HepG2 (cell line): Measurements from ENCODE around the gene TMEM131. TPM values are rescaled to one million over a fixed set of nuclear protein-coding genes. Genes with fewer than 3 reads are reported as not detected.

ENCODE experiments used
- ATAC-seq: fragments of 200-7000 bp; cut with Tn5 transposase; 3 replicates; pipeline ENCODE4 v1.9.1; 2020; ENCODE audit warnings: mild to moderate bottlenecking, moderate library complexity
- BruUV-seq: library from RNA; stranded (reverse); fragments of 400-500 nt; replicated peaks from 2 replicates; lab custom pipeline; 2021; lab: Mats Ljungman, UMichigan
- CTCF ChIA-PET: fragments of 300-600 bp; formaldehyde crosslinking; extraction: SDS; loops from one replicate; lab custom pipeline; 2021; ENCODE audit warnings: low total read pairs, inconsistent platforms, low intra/inter-chr PET ratio; lab: Yijun Ruan, JAX
- POLR2A ChIA-PET: fragments of 350-600 bp; sonication (Branson Sonifier 250); formaldehyde crosslinking; loops from one replicate; lab custom pipeline; 2020; ENCODE audit warnings: antibody characterized with exemption, inconsistent platforms; lab: Yijun Ruan, JAX
- DNase-seq: peaks from one replicate; pipeline ENCODE4 v3.0.0-alpha.2; 2015; ENCODE audit warnings: low spot score
- FAIRE-seq: peaks from 3 replicates; lab custom pipeline; 2011; peaks lifted over from hg19 to GRCh38; lab: Jason Lieb, UNC
- H2AFZ ChIP-seq: one replicate; pipeline ENCODE4 v1.6.1; 2011; ENCODE audit warnings: low read length, inconsistent platforms
- H3K27ac ChIP-seq: fragments of 300-600 bp; 3 replicates; pipeline ENCODE4 v1.8.0; 2011; ENCODE audit warnings: mixed run types, mild to moderate bottlenecking, mixed read lengths, low read length, inconsistent platforms; ENCODE audit not compliant: insufficient read depth; ENCODE audit errors: extremely low read length
- H3K27me3 ChIP-seq, 2 experiments: fragments of 200-600 bp in 1 of 2; 2 replicates in 1 of 2; 3 replicates in 1 of 2; pipeline versions ENCODE4 v1.6.0 to v1.8.0; 2011; ENCODE audit warnings: low read length in 2 of 2, mild to moderate bottlenecking in 2 of 2, moderate library complexity in 2 of 2, inconsistent platforms in 1 of 2; ENCODE audit not compliant: insufficient read depth in 2 of 2, control insufficient read depth in 1 of 2
- H3K36me3 ChIP-seq, 2 experiments: fragments of 200-600 bp in 1 of 2; replicated peaks in 1 of 2; 2 replicates in 1 of 2; 3 replicates in 1 of 2; pipeline versions ENCODE4 v1.5.1 to v1.8.0; 2011; ENCODE audit warnings: low read length in 2 of 2, inconsistent platforms in 1 of 2; ENCODE audit not compliant: insufficient read depth in 2 of 2, control insufficient read depth in 1 of 2
- H3K4me1 ChIP-seq: 2 replicates; pipeline ENCODE4 v1.5.1; 2012; ENCODE audit warnings: low read length, inconsistent platforms; ENCODE audit not compliant: insufficient read depth
- H3K4me2 ChIP-seq: 2 replicates; pipeline ENCODE4 v1.6.0; 2011; ENCODE audit warnings: low read depth, low read length, inconsistent platforms
- H3K4me3 ChIP-seq, 3 experiments: fragments of 200-600 bp in 1 of 3; sonication (generic), shearing (Covaris generic) in 1 of 3; replicated peaks in 1 of 3; 2 replicates each; pipeline ENCODE4 v1.5.1; 2011 to 2016; ENCODE audit warnings: low read length in 3 of 3, inconsistent platforms in 2 of 3, low read depth in 2 of 3, mild to moderate bottlenecking in 2 of 3, control low read depth in 1 of 3, mixed read lengths in 1 of 3; ENCODE audit not compliant: insufficient read depth in 1 of 3
- H3K79me2 ChIP-seq: one replicate; pipeline ENCODE4 v1.6.1; 2011; ENCODE audit warnings: low read length, inconsistent platforms; ENCODE audit not compliant: insufficient read depth
- H3K9ac ChIP-seq: 2 replicates; pipeline ENCODE4 v1.6.0; 2011; ENCODE audit warnings: mild to moderate bottlenecking, low read depth, low read length, inconsistent platforms; ENCODE audit not compliant: insufficient read depth
- H3K9me3 ChIP-seq: 2 replicates; pipeline ENCODE4 v1.5.1; 2012; ENCODE audit warnings: mild to moderate bottlenecking, low read length
- H4K20me1 ChIP-seq: 2 replicates; pipeline ENCODE4 v1.6.0; 2011; ENCODE audit warnings: inconsistent platforms, mild to moderate bottlenecking, low read length, moderate library complexity; ENCODE audit not compliant: insufficient read depth
- FIP1L1 ChIP-seq: fragments of 200-400 bp; formaldehyde crosslinking; IDR thresholded peaks from 2 replicates; pipeline ENCODE4 v1.6.1; 2018; ENCODE audit warnings: low read depth, mild to moderate bottlenecking, low read length, moderate library complexity, borderline replicate concordance; ENCODE audit not compliant: insufficient read depth
- HNF4A ChIP-seq: sonication (generic); formaldehyde crosslinking; IDR thresholded peaks from 2 replicates; pipeline ENCODE4 v1.4.0; 2020; ENCODE audit warnings: missing genetic modification reagents
- ONECUT2 ChIP-seq: sonication (generic); formaldehyde crosslinking; IDR thresholded peaks from 2 replicates; pipeline ENCODE4 v1.4.0; 2020; ENCODE audit warnings: missing genetic modification reagents
- WGBS: methylation state at CpG from one replicate; pipeline ENCODE4 v1.1.6; 2017; ENCODE audit warnings: low lambda C conversion rate; 5-methylcytosine and 5-hydroxymethylcytosine counted together
- in situ Hi-C: cut with HindIII; loops from 2 replicates; pipeline ENCODE4 v1.10.0; 2017; ENCODE audit warnings: low pct_unique_long_range_greater_than_20kb; ENCODE audit not compliant: extremely low pct_ligation_motif_present
- intact Hi-C: fragments of 100-400 bp; cut with micrococcal nuclease; formaldehyde crosslinking; loops from one replicate; pipeline ENCODE4 v1.10.0; 2022; ENCODE audit not compliant: unreplicated experiment
- polyA plus RNA-seq, 8 experiments: library from polyadenylated mRNA; depleted of rRNA in 3 of 8; stranded (reverse) in 7 of 8; unstranded in 1 of 8; fragments of >200 nt; fragmentation: Illumina TruSeq in 4 of 8; extraction: Trizol in 4 of 8; gene quantifications; 2 replicates each; pipeline versions ENCODE4 v1.2.1 to v1.2.3, GENCODE V29; 2011 to 2016; ENCODE audit warnings: low read depth in 4 of 8, missing spikeins in 1 of 8, mixed read lengths in 1 of 8; ENCODE audit not compliant: insufficient read depth in 1 of 8
- total RNA-seq, 5 experiments: library from RNA; depleted of rRNA; stranded (reverse); fragments of >200 nt; fragmentation: Illumina TruSeq; extraction: Trizol; gene quantifications; 2 replicates each; pipeline ENCODE4 v1.2.3, GENCODE V29; 2016; ENCODE audit warnings: low read depth in 1 of 5
- TF ChIP-seq, protein P1 (sequence below): sonication (generic); formaldehyde crosslinking; conservative IDR thresholded peaks from 2 replicates; pipeline ENCODE4 v1.4.0; 2020; ENCODE audit warnings: missing genetic modification reagents
- TF ChIP-seq, protein P2 (sequence below): IDR thresholded peaks from 2 replicates; pipeline ENCODE4 v1.6.1; 2012; ENCODE audit warnings: low read depth, low read length, improper control_type of control experiment

TMEM131 gene
- total and polyA plus RNA-seq, 2 of the 13 experiments (the other 11 are each of a cell fraction or from before 2014, with no cell fraction given), result 17.9 to 19.5 TPM

- TF ChIP-seq, protein P1, sequence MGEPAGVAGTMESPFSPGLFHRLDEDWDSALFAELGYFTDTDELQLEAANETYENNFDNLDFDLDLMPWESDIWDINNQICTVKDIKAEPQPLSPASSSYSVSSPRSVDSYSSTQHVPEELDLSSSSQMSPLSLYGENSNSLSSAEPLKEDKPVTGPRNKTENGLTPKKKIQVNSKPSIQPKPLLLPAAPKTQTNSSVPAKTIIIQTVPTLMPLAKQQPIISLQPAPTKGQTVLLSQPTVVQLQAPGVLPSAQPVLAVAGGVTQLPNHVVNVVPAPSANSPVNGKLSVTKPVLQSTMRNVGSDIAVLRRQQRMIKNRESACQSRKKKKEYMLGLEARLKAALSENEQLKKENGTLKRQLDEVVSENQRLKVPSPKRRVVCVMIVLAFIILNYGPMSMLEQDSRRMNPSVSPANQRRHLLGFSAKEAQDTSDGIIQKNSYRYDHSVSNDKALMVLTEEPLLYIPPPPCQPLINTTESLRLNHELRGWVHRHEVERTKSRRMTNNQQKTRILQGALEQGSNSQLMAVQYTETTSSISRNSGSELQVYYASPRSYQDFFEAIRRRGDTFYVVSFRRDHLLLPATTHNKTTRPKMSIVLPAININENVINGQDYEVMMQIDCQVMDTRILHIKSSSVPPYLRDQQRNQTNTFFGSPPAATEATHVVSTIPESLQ (CRISPR knock-in tag), result no peak
- TF ChIP-seq HNF4A (CRISPR knock-in tag), result no peak
Observed at GRCh38 chr2:97845818-97846217, 149.9 kb downstream of the TMEM131 start (continued).

GRCh38 chr2:97845133-97845532, 150.6 kb downstream of the TMEM131 start:
- H3K4me1 ChIP-seq, result no peaks in the 10 kb centered on the region
- H3K9ac ChIP-seq, result no peak overlapping the region
- no peak for FAIRE-seq
- no peak for DNase-seq
- no peaks in the 10 kb centered on the region for H3K27me3 ChIP-seq
- H3K9me3 ChIP-seq, result no peaks in the 10 kb centered on the region
- in situ Hi-C loops (no loop called here), intact Hi-C loops (no loop called here)
- no peak overlapping the region for H3K27ac ChIP-seq
- BruUV-seq, result no TSS peak
- no peak overlapping the region for H2AFZ ChIP-seq
- WGBS, result 91% methylated on average over 4 of the region's 4 CpGs
- H4K20me1 ChIP-seq, result no peaks in the 10 kb centered on the region
- H3K4me2 ChIP-seq, result no peak overlapping the region
- H3K79me2 ChIP-seq, result peaks cover 5% of the 10 kb centered on the region
- H3K36me3 ChIP-seq, result peaks cover 3 to 14% of the 10 kb centered on the region in 2 experiments; a peak in 4 of 5 replicates
- no peak overlapping the region for H3K4me3 ChIP-seq
- ChIA-PET CTCF (no interaction called here), POLR2A (no interaction called here)
- ATAC-seq, result no peak
- no peak for TF ChIP-seq ONECUT2 (CRISPR knock-in tag)
- no peak for TF ChIP-seq FIP1L1
- TF ChIP-seq, protein P2, sequence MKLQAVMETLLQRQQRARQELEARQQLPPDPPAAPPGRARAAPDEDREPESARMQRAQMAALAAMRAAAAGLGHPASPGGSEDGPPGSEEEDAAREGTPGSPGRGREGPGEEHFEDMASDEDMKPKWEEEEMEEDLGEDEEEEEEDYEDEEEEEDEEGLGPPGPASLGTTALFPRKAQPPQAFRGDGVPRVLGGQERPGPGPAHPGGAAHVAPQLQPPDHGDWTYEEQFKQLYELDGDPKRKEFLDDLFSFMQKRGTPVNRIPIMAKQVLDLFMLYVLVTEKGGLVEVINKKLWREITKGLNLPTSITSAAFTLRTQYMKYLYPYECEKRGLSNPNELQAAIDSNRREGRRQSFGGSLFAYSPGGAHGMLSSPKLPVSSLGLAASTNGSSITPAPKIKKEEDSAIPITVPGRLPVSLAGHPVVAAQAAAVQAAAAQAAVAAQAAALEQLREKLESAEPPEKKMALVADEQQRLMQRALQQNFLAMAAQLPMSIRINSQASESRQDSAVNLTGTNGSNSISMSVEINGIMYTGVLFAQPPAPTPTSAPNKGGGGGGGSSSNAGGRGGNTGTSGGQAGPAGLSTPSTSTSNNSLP, result no peak
